Stomach (tissue), 9 donors: ENCODE measurements around the gene PPP2R3A. TPM values are rescaled to one million over a fixed set of nuclear protein-coding genes. Genes with fewer than 3 reads are reported as not detected.

Source experiments
- DNase-seq, 2 donors: peaks; one replicate each; pipeline versions ENCODE4 v3.0.0 to v3.0.0-alpha.2; 2013 to 2019
- H3K27ac ChIP-seq, 5 donors: fragments of 200-600 bp in 4 of 5; sonication (generic) in 4 of 5; one replicate each; pipeline ENCODE4 v1.5.1; 2013 to 2019; ENCODE audit warnings: mild to moderate bottlenecking in 1 of 5, moderate library complexity in 1 of 5
- H3K27me3 ChIP-seq, 3 donors: fragments of 200-600 bp; sonication (generic); one replicate each; pipeline ENCODE4 v1.5.1; 2017 to 2019; ENCODE audit warnings: mixed run types in 1 of 3
- H3K36me3 ChIP-seq, 4 donors: fragments of 200-600 bp; sonication (generic); 1 replicate in 3 of 4; 2 replicates in 1 of 4; pipeline ENCODE4 v1.5.1; 2016 to 2019
- H3K4me1 ChIP-seq, 4 donors: fragments of 200-600 bp; sonication (generic); one replicate each; pipeline ENCODE4 v1.5.1; 2016 to 2019
- H3K4me3 ChIP-seq, 4 donors: fragments of 200-600 bp; sonication (generic) in 3 of 4; one replicate each; pipeline ENCODE4 v1.5.1; 2016 to 2019; ENCODE audit warnings: mild to moderate bottlenecking in 1 of 4
- H3K9me3 ChIP-seq, 4 donors: fragments of 200-600 bp; sonication (generic); one replicate each; pipeline ENCODE4 v1.5.1; 2016 to 2019
- EP300 ChIP-seq: sonication (generic); formaldehyde crosslinking; IDR thresholded peaks from one replicate; pipeline ENCODE4 v1.6.1; 2017; ENCODE audit warnings: antibody characterized with exemption
- POLR2A ChIP-seq, 4 donors: fragments of 450-650 bp; IDR thresholded peaks; one replicate each; pipeline ENCODE4 v1.6.1; 2016; ENCODE audit warnings: antibody characterized with exemption in 4 of 4, control low read depth in 2 of 4, mild to moderate bottlenecking in 1 of 4, moderate library complexity in 1 of 4
- POLR2AphosphoS5 ChIP-seq, 3 donors: sonication (generic); formaldehyde crosslinking; IDR thresholded peaks; one replicate each; pipeline ENCODE4 v1.6.1; 2016; ENCODE audit warnings: antibody characterized with exemption in 3 of 3
- WGBS, 5 donors: extraction: QIAGEN DNeasy Blood & Tissue Kit in 3 of 5; methylation state at CpG; one replicate each; pipeline versions ENCODE4 v1.1.5 to v1.1.7; 2013 to 2018; 5-methylcytosine and 5-hydroxymethylcytosine counted together
- intact Hi-C: fragments of 100-400 bp; cut with DNase I; formaldehyde crosslinking; loops from one replicate; pipeline ENCODE4 v1.15.1; 2023; ENCODE audit warnings: low total_unique reads
- polyA plus RNA-seq, 3 donors: library from polyadenylated mRNA; stranded (reverse); fragments of 200-250 nt; gene quantifications; one replicate each; pipeline ENCODE4 v1.2.3, GENCODE V29; 2013
- total RNA-seq, 5 donors: library from RNA; depleted of rRNA; stranded (reverse); fragments of >200 nt; gene quantifications; one replicate each; pipeline versions ENCODE4 v1.1.0 to v1.2.3, GENCODE V29; 2014 to 2016
- TF ChIP-seq, protein P1 (sequence below), 7 experiments: fragments of 450-650 bp in 4 of 7; fragments of 200-600 bp in 3 of 7; sonication (generic) in 3 of 7; IDR thresholded peaks; one replicate each; pipeline ENCODE4 v1.5.1; 2016 to 2019; ENCODE audit warnings: antibody characterized with exemption in 7 of 7, control low read depth in 2 of 7, mild to moderate bottlenecking in 1 of 7
- donor health status: healthy with polysubstance abuse.
- donor health status: Bipolar disorder and iron deficiency.
- donor health status: healthy.

Gene PPP2R3A
- total and polyA plus RNA-seq, 8 donors: 2.8 to 51.8 (median 19.2) TPM

DNA sequence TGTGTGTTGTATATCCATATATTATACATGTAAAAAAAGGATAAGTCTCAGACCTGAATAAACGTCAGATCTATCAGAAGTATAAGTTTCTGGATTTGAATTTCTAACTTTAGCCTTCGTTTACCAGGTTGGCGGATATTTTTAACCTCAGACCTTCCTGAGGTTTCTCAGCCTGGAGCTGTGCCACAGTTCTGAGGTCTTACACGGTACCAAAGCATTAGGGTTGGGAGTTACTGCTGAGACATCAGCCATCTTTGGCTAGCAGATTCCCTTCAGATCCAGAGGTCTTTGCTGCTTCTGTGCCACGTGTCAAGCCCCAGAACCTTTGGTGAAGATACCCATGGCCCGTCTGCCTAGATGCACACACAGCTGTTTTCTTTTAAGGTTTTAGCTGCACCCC, 84.7 kb downstream of the PPP2R3A start:
- TF ChIP-seq, protein P1, sequence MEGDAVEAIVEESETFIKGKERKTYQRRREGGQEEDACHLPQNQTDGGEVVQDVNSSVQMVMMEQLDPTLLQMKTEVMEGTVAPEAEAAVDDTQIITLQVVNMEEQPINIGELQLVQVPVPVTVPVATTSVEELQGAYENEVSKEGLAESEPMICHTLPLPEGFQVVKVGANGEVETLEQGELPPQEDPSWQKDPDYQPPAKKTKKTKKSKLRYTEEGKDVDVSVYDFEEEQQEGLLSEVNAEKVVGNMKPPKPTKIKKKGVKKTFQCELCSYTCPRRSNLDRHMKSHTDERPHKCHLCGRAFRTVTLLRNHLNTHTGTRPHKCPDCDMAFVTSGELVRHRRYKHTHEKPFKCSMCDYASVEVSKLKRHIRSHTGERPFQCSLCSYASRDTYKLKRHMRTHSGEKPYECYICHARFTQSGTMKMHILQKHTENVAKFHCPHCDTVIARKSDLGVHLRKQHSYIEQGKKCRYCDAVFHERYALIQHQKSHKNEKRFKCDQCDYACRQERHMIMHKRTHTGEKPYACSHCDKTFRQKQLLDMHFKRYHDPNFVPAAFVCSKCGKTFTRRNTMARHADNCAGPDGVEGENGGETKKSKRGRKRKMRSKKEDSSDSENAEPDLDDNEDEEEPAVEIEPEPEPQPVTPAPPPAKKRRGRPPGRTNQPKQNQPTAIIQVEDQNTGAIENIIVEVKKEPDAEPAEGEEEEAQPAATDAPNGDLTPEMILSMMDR (IDR thresholded peaks at IDR 0.05): no peak
- TF ChIP-seq POLR2AphosphoS5 (IDR thresholded peaks at IDR 0.05): no peak
- no peak for TF ChIP-seq EP300
- TF ChIP-seq POLR2A (IDR thresholded peaks at IDR 0.05): no peak
- H3K27me3 ChIP-seq: no peaks in the 10 kb centered on the region
- 62 to 68% (median 64%) methylated on average over 6 of the region's 6 CpGs for WGBS, 5 donors
- H3K36me3 ChIP-seq: peaks cover 25 to 92% (median 69%) of the 10 kb centered on the region in 4 donors
- no peak overlapping the region for H3K27ac ChIP-seq
- no peak overlapping the region for H3K4me3 ChIP-seq
- intact Hi-C loops: no loop called here
- DNase-seq: no peak
- no peaks in the 10 kb centered on the region for H3K4me1 ChIP-seq
- no peaks in the 10 kb centered on the region for H3K9me3 ChIP-seq

DNA sequence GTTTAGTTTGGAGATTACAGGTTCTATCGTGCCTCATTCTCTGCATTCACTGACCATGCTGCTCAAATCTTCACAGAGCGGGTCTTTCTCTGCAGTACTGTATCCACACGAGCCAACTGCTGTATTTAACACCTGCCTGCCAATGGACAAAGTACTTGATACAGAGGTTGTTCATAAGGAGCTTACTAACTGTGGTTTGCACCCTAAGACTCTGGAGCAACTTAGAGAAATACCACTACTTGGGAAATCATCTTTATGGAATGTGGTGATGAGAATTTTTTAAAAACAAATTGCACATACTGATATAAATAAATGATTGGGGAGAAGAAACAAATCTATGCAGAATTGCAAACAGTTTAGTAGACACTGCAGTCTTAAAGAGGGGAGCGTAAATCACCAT, 90.0 kb downstream of the PPP2R3A start:
- intact Hi-C loops: no loop called here
- Histone ChIP-seq H3K27ac (no peak overlapping the region), H3K36me3 (peaks cover 0 to 55% (median 38%) of the 10 kb centered on the region in 4 donors), H3K9me3 (peaks cover 0 to 5% (median 0%) of the 10 kb centered on the region in 4 donors), H3K4me3 (no peak overlapping the region), H3K4me1 (no peaks in the 10 kb centered on the region), H3K27me3 (no peaks in the 10 kb centered on the region)
- TF ChIP-seq POLR2AphosphoS5 (IDR thresholded peaks at IDR 0.05): no peak
- WGBS, 5 donors: 83 to 95% (median 85%) methylated on average over 4 of the region's 4 CpGs
- no peak for DNase-seq

DNA sequence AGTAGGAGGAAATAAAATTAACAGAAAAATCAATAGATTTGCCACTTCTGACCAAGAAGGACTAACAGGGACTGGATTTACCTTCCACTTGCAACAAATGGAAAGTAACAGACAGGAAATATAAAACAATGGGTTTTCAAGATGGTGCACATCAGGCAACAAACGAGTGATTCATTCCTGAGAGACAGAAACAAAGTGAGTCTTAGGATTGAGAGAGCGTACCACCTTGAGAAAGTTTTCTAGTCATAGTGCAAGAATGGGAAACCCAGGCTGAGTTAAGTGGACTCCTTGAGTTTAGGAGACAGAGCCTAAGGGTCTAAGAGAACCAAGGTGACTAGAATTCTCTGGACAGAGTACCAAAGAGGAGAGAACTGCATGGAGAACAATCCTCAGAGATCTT, 101.7 kb downstream of the PPP2R3A start:
- H3K27ac ChIP-seq: no peak overlapping the region
- no peak for TF ChIP-seq POLR2AphosphoS5 (IDR thresholded peaks at IDR 0.05)
- TF ChIP-seq, protein P1 (IDR thresholded peaks at IDR 0.05): no peak
- intact Hi-C loops: no loop called here
- peaks cover 0 to 20% (median 9%) of the 10 kb centered on the region in 4 donors for H3K4me1 ChIP-seq
- no peak overlapping the region for H3K4me3 ChIP-seq
- DNase-seq: no peak
- H3K36me3 ChIP-seq: peaks cover 0 to 12% (median 5%) of the 10 kb centered on the region in 4 donors
- no peaks in the 10 kb centered on the region for H3K27me3 ChIP-seq
- peaks cover 0 to 6% (median 0%) of the 10 kb centered on the region in 4 donors for H3K9me3 ChIP-seq
- 83 to 93% (median 88%) methylated on average over 2 of the region's 2 CpGs for WGBS, 5 donors

DNA sequence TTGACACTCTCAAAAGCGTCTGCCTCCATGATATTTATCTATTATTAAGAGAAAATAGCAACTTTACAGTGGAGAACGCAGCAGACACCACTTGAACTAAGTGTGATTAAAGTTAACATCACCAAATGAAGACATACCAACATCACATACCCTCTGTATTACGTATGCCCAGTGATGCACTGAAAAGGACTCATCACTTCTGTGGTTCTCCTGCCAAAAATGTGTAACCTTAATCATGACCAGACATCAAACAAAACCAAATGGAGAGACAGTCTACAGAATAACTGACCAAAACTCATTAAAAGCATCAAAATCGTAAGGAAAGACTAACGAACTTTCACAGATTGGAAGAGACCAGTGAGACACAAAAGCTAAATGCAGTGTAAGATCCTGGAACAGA, 103.2 kb downstream of the PPP2R3A start:
- intact Hi-C loops: no loop called here
- Histone ChIP-seq H3K4me3 (no peak overlapping the region), H3K36me3 (peaks cover 0 to 12% (median 5%) of the 10 kb centered on the region in 4 donors), H3K4me1 (peaks cover 0 to 20% (median 9%) of the 10 kb centered on the region in 4 donors), H3K9me3 (no peaks in the 10 kb centered on the region), H3K27me3 (no peaks in the 10 kb centered on the region), H3K27ac (no peak overlapping the region)
- WGBS, 5 donors: 86 to 93% (median 88%) methylated on average over 5 of the region's 5 CpGs
- no peak for DNase-seq
- TF ChIP-seq EP300 (no peak), POLR2A (IDR thresholded peaks at IDR 0.05) (no peak), POLR2AphosphoS5 (IDR thresholded peaks at IDR 0.05) (no peak)
- TF ChIP-seq, protein P1 (IDR thresholded peaks at IDR 0.05): no peak

DNA sequence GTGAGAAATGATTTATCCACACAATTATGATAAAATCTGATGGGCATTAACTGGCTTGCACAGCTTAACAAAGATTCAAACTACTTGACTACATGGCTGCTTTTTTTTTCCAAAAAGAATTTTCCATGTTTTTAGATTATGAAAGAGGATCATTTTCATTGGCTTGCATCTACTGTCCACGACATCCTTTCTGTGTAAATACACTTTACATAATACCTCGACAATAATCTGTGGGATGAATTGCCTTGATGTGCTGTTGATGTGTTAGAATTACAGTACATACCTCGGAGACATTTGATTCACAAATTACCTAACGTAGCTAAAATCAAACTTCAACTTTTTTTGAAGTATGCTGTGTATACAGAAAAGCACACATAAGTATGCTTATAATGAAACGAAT, 104.4 kb downstream of the PPP2R3A start:
- WGBS, 5 donors: 70 to 86% (median 83%) methylated on average over 5 of the region's 5 CpGs
- H3K4me1 ChIP-seq: peaks cover 0 to 23% (median 9%) of the 10 kb centered on the region in 4 donors
- H3K9me3 ChIP-seq: no peaks in the 10 kb centered on the region
- intact Hi-C loops: loop anchor here (10.0 kb wide), 1 partner anchor 185 kb away; the partner anchor contains the start of gene PCCB
- no peaks in the 10 kb centered on the region for H3K27me3 ChIP-seq
- no peak for TF ChIP-seq POLR2A (IDR thresholded peaks at IDR 0.05)
- TF ChIP-seq EP300: no peak
- TF ChIP-seq POLR2AphosphoS5 (IDR thresholded peaks at IDR 0.05): no peak
- TF ChIP-seq, protein P1 (IDR thresholded peaks at IDR 0.05): no peak
- H3K36me3 ChIP-seq: peaks cover 0 to 12% (median 5%) of the 10 kb centered on the region in 4 donors
- H3K27ac ChIP-seq: peak overlapping the region in 2 of 5 donors; percentile 42 to 67
- H3K4me3 ChIP-seq: no peak overlapping the region
- DNase-seq: no peak
